WI38 (cell line): Measurements from ENCODE around the gene TNP2.

ENCODE experiments used
- H3K4me3 ChIP-seq: 2 replicates; pipeline ENCODE4 v1.5.1; 2011; ENCODE audit warnings: low read depth, mild to moderate bottlenecking, control low read depth, low read length
- CTCF ChIP-seq: IDR thresholded peaks from 2 replicates; pipeline ENCODE4 v1.5.1; 2012; ENCODE audit warnings: low read depth, mild to moderate bottlenecking, control low read depth, low read length

The TNP2 gene

GRCh38 chr16:11312718-11313492 is 43.8 kb upstream of the TNP2 start:
- H3K4me3 ChIP-seq = no peak overlapping the region
- TF ChIP-seq CTCF = no peak

DNA sequence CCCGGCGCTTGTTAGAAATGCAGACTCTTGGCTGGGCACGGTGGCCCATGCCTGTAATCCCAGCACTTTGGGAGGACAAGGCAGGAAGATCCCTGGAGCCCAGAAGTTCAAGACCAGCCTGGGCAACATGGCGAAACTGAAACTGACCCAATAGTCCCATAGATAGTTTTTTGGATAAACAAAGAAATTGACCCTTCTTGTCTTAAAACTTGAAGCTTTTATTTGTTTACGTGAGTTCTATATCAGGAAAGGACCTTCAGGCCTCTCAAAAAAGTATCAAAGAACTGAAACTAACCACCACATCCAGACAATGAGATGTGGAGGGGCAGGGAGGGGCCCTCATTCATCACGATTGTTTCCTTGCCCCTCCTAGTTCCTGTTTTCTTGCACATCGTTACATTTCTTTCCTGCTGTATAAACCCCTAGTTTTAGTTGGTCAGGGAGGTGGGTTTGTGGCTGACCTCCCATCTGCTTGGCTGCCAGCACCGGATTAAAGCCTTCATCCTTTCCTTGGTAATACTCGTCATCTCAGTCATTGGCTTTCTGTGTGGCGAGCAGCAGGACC is 42.0 kb upstream of the TNP2 start:
- no peak for TF ChIP-seq CTCF
- H3K4me3 ChIP-seq = no peak overlapping the region

GRCh38 chr16:11310634-11310977 is 41.5 kb upstream of the TNP2 start:
- no peak for TF ChIP-seq CTCF
- H3K4me3 ChIP-seq = no peak overlapping the region

- TF ChIP-seq CTCF = no peak
- H3K4me3 ChIP-seq = no peak overlapping the region
Observed at GRCh38 chr16:11309895-11310633, 40.9 kb upstream of the TNP2 start.

DNA sequence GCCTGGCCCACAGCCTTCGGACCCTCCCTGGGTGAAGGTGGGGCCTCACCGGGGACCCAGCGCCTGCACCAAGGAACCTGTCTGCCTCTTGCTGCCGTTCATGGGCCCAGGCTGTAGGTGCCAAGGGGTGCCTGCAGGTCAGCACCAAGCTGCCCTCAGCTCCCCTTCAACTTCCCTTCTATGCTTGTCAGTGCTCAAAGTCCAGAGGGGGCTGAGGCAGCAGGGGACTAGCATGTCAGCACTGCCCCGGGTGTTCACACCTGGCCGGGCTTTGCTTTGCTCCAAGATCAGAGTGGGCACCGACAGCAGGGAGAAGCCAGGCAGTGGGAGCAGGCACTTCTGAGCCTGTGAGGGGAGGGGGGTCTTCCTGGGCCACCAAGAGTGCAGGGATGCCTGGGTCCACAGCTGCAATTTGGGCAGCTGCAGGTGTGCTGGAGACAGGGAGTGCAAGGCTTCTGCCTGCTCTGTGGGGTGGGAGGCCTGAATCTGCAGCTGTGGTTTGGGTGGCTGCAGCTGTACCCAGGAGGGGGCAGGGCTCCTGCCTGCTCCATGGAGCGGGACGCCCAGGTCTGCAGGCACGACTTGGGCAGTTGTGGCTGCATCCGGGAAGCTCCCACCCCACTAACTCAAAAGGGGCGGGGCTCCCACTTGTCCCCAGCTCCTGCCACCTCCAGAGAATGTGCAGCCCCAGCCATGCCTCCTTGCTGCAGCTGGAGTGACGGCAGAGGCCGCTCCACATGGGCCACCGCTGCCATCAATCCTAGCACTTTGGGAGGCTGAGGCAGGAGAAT is 39.6 kb upstream of the TNP2 start:
- H3K4me3 ChIP-seq = no peak overlapping the region
- TF ChIP-seq CTCF = no peak

DNA sequence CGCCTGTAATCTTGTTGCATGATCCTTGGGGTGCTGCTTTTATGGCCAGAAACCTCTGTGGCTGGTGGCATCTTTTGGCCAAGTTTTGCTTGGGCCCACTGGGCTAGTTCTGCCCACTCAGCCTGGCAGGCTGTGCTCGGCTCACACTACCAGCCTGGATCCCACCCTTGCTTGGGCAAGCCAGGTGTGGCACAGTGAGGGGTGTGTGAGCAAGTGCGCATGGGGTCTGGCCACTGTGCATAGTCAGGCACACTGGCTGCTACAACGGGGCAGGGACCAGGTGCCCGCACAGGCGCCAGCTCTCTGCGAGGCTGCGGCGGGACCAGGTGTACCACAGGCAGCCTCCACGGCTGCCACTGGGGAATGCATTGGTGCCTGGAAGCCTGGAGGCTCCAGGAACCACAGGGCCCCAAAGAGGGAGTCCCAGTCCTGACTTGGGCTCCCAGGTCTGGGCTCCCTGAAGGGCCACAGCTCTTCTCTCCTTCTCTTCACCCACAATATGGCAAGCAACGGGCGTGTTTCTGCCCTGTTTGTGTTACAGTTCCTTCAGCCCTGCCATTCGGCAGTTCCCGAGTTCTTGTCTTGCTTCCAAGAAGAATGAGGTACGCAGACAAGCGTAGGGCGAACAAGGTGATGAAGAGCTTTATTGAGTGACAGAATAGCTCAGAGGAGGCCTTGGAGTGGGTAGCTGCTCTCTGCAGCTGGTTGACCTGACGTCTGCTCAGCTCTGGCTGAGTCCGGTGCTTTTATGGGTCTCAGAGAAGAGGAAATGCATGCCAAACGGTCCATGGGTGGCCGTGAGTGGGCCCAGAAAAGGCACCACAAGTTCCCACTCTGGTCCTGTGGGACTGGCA is 38.7 kb upstream of the TNP2 start:
- TF ChIP-seq CTCF = no peak
- H3K4me3 ChIP-seq = no peak overlapping the region
